Mucosa of descending colon (tissue), 3 donors: ENCODE data around the gene GAGE10. TPM values are rescaled to one million over a fixed set of nuclear protein-coding genes. Genes with fewer than 3 reads are reported as not detected.

Experiments used
- ATAC-seq: fragments of 200-7000 bp; cut with Tn5 transposase; one replicate; pipeline ENCODE4 v1.9.1; 2020; ENCODE audit warnings: mild to moderate bottlenecking, moderate library complexity
- DNase-seq, 3 donors: peaks; one replicate each; pipeline ENCODE4 v3.0.0-alpha.2; 2020
- H3K36me3 ChIP-seq: fragments of 200-600 bp; one replicate; pipeline ENCODE4 v1.8.0; 2021; ENCODE audit warnings: low read depth, mild to moderate bottlenecking
- H3K4me1 ChIP-seq: fragments of 200-600 bp; one replicate; pipeline ENCODE4 v1.8.0; 2021; ENCODE audit warnings: low read depth, mild to moderate bottlenecking
- H3K4me3 ChIP-seq: fragments of 200-600 bp; one replicate; pipeline ENCODE4 v1.8.0; 2021; ENCODE audit warnings: mild to moderate bottlenecking
- H3K9me3 ChIP-seq: fragments of 200-600 bp; one replicate; pipeline ENCODE4 v1.8.0; 2021; ENCODE audit warnings: mild to moderate bottlenecking
- intact Hi-C, 2 donors: fragments of 100-400 bp; cut with DNase I in 1 of 2; cut with micrococcal nuclease in 1 of 2; formaldehyde crosslinking; loops; one replicate each; pipeline versions ENCODE4 v1.11.0 to v1.11.1; 2022; cut with DNase I, micrococcal nuclease
- long read RNA-seq, 2 donors: library from polyadenylated mRNA; unstranded; transcript quantifications; one replicate each; pipeline ENCODE4 v2.0.0, GENCODE V29; 2019 to 2021
- total RNA-seq, 3 donors: library from RNA; stranded (reverse); fragmentation: NEBNext Ultra II Directional in 2 of 3; extraction: Animal tissue kit (Norgen Biotek cat#: 25700) in 2 of 3; gene quantifications; one replicate each; pipeline versions ENCODE4 v1.2.1 to v1.2.4, GENCODE V29; 2021 to 2023
- TF ChIP-seq, protein P1 (sequence below): fragments of 200-600 bp; IDR thresholded peaks from one replicate; pipeline ENCODE4 v1.8.0; 2022; ENCODE audit warnings: antibody characterized with exemption, mild to moderate bottlenecking
- donor health status: DM: no; HTN: no; CAD: no; lungs with moderate emphysema.
- donor health status: DM: no; HTN: no; CAD: no.
- donor health status: DM: no; HTN: yes; CAD: no.

The GAGE10 gene
- total RNA-seq = not detected
- long read RNA-seq, donor 1 = 0 reads
- long read RNA-seq, donor 2 = 0 reads

DNA sequence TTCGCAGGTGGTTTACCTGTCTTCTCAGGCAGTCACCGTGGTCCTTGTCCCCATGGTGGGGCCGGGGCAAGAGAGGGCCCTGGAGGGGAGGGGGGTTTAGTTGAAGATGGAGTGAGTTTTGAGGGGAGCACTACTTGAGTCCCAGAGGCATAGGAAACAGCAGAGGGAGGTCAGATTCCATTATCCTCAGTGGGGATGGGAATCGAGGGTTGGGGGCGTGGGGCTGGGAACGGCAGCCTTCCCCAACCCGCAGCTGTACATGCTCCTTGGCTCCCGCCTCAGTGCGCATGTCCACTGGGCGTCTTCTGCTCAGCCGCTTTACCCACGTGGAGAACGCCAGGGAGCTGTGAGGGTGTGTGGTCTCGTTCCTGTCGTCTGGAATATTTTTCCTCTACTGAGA is at the start of gene GAGE10:
Gene GAGE10, plus strand, starts transcription at position 301 of the 400 bp plus-strand sequence. CDS start 1,214 bp downstream, outside the sequence.
- TF ChIP-seq, protein P1, sequence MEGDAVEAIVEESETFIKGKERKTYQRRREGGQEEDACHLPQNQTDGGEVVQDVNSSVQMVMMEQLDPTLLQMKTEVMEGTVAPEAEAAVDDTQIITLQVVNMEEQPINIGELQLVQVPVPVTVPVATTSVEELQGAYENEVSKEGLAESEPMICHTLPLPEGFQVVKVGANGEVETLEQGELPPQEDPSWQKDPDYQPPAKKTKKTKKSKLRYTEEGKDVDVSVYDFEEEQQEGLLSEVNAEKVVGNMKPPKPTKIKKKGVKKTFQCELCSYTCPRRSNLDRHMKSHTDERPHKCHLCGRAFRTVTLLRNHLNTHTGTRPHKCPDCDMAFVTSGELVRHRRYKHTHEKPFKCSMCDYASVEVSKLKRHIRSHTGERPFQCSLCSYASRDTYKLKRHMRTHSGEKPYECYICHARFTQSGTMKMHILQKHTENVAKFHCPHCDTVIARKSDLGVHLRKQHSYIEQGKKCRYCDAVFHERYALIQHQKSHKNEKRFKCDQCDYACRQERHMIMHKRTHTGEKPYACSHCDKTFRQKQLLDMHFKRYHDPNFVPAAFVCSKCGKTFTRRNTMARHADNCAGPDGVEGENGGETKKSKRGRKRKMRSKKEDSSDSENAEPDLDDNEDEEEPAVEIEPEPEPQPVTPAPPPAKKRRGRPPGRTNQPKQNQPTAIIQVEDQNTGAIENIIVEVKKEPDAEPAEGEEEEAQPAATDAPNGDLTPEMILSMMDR = no peak
- intact Hi-C loops = no loop called here
- no peak for ATAC-seq
- Histone ChIP-seq H3K36me3 (no peaks in the 10 kb centered on the region), H3K4me3 (no peak within 1 kb of the TSS), H3K4me1 (no peaks in the 10 kb centered on the region), H3K9me3 (no peaks in the 10 kb centered on the region)
- DNase-seq = no peak

GRCh38 chrX:49254639-49255038 is 48.8 kb upstream of the GAGE10 start:
- H3K9me3 ChIP-seq = no peaks in the 10 kb centered on the region
- no peak for DNase-seq
- no peaks in the 10 kb centered on the region for H3K36me3 ChIP-seq
- TF ChIP-seq, protein P1 = no peak
- no peak overlapping the region for H3K4me3 ChIP-seq
- intact Hi-C loops = no loop called here
- H3K4me1 ChIP-seq = no peaks in the 10 kb centered on the region
- ATAC-seq = no peak

DNA sequence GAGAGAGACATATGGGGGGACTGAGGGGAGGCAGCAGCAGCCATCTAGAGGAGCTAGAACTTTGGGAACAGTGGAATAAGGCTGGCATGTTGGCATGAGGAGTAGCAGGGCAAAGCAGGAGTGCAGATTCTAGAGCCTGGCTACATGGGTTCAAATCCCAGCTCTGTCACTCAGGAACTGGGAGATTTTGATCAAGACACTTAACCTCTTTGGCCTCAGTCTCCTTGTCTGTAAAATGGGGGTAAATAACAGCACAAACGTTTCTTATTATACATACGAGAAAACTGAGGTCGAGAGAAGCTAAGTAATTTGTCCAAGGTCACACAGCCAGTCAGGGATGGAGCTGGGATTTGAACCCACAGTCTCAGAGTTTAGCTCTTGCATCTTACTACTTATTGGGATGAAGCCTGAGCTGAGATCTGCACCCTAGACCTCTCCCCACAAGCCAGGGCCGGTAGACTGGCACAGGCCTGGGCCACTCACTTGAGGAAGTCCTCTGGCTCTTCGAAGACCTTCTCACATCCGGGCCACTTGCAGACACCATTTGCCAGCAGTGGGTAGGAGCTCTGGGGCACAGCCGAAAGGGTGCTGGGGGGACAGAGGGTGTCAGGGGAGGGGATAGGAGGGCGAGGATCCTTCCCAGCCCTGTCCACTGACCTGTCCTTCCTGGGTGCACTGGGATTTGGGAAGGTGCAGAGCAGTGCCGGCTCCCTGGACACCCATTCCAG is 47.0 kb upstream of the GAGE10 start:
- no peak for DNase-seq
- Histone ChIP-seq H3K9me3 (no peaks in the 10 kb centered on the region), H3K36me3 (no peaks in the 10 kb centered on the region), H3K4me1 (no peaks in the 10 kb centered on the region), H3K4me3 (no peak overlapping the region)
- TF ChIP-seq, protein P1 = no peak
- intact Hi-C loops = no loop called here
- no peak for ATAC-seq

- no peak for DNase-seq
- H3K4me3 ChIP-seq = no peak overlapping the region
- TF ChIP-seq, protein P1 = no peak
- intact Hi-C loops = no loop called here
- H3K9me3 ChIP-seq = no peaks in the 10 kb centered on the region
- ATAC-seq = no peak
- no peaks in the 10 kb centered on the region for H3K36me3 ChIP-seq
- H3K4me1 ChIP-seq = no peaks in the 10 kb centered on the region
Observed at GRCh38 chrX:49257074-49257790, 46.2 kb upstream of the GAGE10 start.

GRCh38 chrX:49257846-49258748 is 45.3 kb upstream of the GAGE10 start:
- no peak overlapping the region for H3K4me3 ChIP-seq
- ATAC-seq = peak; percentile 26
- no peak for DNase-seq
- TF ChIP-seq, protein P1 = no peak
- H3K36me3 ChIP-seq = no peaks in the 10 kb centered on the region
- no peaks in the 10 kb centered on the region for H3K4me1 ChIP-seq
- no peaks in the 10 kb centered on the region for H3K9me3 ChIP-seq
- intact Hi-C loops = no loop called here
